OCI-LY1 (cell line): ENCODE data around the gene LZTR1.

Experiments
- CTCF ChIP-seq: fragments of 200-600 bp; sonication (generic), shearing (Covaris generic); IDR thresholded peaks from 2 replicates; pipeline ENCODE4 v1.5.1; 2017; ENCODE audit warnings: mild to moderate bottlenecking, antibody characterized with exemption, low read length, moderate library complexity, mixed read lengths
- EZH2 ChIP-seq: fragments of 200-600 bp; sonication (generic), shearing (Covaris generic); IDR thresholded peaks from 2 replicates; pipeline ENCODE4 v1.8.0; 2017; ENCODE audit warnings: borderline replicate concordance, mixed run types, mild to moderate bottlenecking, antibody characterized with exemption, low read length, moderate library complexity, mixed read lengths

DNA sequence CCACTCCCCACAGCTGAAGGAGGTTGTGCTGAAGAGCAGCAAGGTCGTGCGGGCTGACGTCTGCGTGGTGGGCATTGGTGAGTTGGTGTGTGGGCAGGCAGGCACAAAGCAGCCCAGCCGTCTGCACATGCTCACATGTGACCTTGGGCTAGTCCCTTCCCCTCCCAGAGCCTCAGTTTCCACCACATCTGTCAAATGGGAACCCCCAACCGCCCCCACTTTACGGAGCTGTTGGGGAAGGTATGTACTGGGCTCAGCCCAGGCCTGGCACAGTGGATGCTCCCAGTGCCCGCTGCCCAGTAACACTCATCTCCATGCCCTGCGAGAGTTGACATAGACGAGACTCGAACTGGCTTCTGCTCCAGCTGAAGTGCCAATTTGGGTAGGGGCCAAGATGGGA, 5.1 kb upstream of the LZTR1 start:
- TF ChIP-seq CTCF: no peak
- TF ChIP-seq EZH2: no peak
